Measurements from ENCODE around the gene ERVV-1.

Gene ERVV-1

GRCh38 chr19:52997975-52998374 lies 15.7 kb upstream of the ERVV-1 start:
- TF ChIP-seq ZNF384 (IDR thresholded peaks at IDR 0.05) (no peak), FOXK2 (IDR thresholded peaks at IDR 0.05) (no peak), BHLHE40 (IDR thresholded peaks at IDR 0.05; ENCODE audit: borderline replicate concordance) (no peak), SUZ12 (IDR thresholded peaks at IDR 0.05) (no peak)
- CTCF ChIA-PET = no interaction called here
- no peak for DNase-seq (ENCODE audit: extremely low spot score)
- POLR2A ChIA-PET = no interaction called here

GRCh38 chr19:53002479-53002878 lies 11.2 kb upstream of the ERVV-1 start:
- CTCF ChIA-PET = no interaction called here
- no peak for DNase-seq (ENCODE audit: extremely low spot score)
- POLR2A ChIA-PET = no interaction called here
- TF ChIP-seq LEF1 (IDR thresholded peaks at IDR 0.05; ENCODE audit: borderline replicate concordance) (no peak), FOXM1 (IDR thresholded peaks at IDR 0.05; ENCODE audit: borderline replicate concordance) (no peak), BHLHE40 (IDR thresholded peaks at IDR 0.05; ENCODE audit: borderline replicate concordance) (no peak), SUZ12 (IDR thresholded peaks at IDR 0.05) (no peak), SP1 (IDR thresholded peaks at IDR 0.05) (no peak), FOXK2 (IDR thresholded peaks at IDR 0.05) (no peak), HDGF (IDR thresholded peaks at IDR 0.05; ENCODE audit: borderline replicate concordance) (no peak), L3MBTL2 (conservative IDR thresholded peaks at IDR 0.05) (no peak), CTBP1 (IDR thresholded peaks at IDR 0.05; ENCODE audit: borderline replicate concordance) (no peak)

- TF ChIP-seq NFRKB (IDR thresholded peaks at IDR 0.05) (no peak), SP1 (IDR thresholded peaks at IDR 0.05) (no peak), L3MBTL2 (conservative IDR thresholded peaks at IDR 0.05) (no peak), SUZ12 (IDR thresholded peaks at IDR 0.05) (no peak), HDGF (IDR thresholded peaks at IDR 0.05; ENCODE audit: borderline replicate concordance) (no peak), ELF4 (IDR thresholded peaks at IDR 0.05) (no peak), CTBP1 (IDR thresholded peaks at IDR 0.05; ENCODE audit: borderline replicate concordance) (no peak), PKNOX1 (IDR thresholded peaks at IDR 0.05) (no peak), FOXM1 (IDR thresholded peaks at IDR 0.05; ENCODE audit: borderline replicate concordance) (no peak), FOXK2 (IDR thresholded peaks at IDR 0.05) (no peak), ZNF384 (IDR thresholded peaks at IDR 0.05) (no peak)
- POLR2A ChIA-PET = no interaction called here
Measured at GRCh38 chr19:53004242-53004641, 9.5 kb upstream of the ERVV-1 start.

GRCh38 chr19:53007200-53007599 lies 6.5 kb upstream of the ERVV-1 start:
- CTCF ChIA-PET = no interaction called here
- TF ChIP-seq BHLHE40 (IDR thresholded peaks at IDR 0.05; ENCODE audit: borderline replicate concordance) = no peak
- TF ChIP-seq PKNOX1 (IDR thresholded peaks at IDR 0.05) = no peak
- no peak for TF ChIP-seq L3MBTL2 (conservative IDR thresholded peaks at IDR 0.05)
- TF ChIP-seq HDGF (IDR thresholded peaks at IDR 0.05; ENCODE audit: borderline replicate concordance) = no peak
- no peak for TF ChIP-seq FOXA1 (IDR thresholded peaks at IDR 0.05)
- no peak for TF ChIP-seq SP1 (IDR thresholded peaks at IDR 0.05)
- no peak for TF ChIP-seq ARNT (IDR thresholded peaks at IDR 0.05)
- no peak for TF ChIP-seq TARDBP (IDR thresholded peaks at IDR 0.05)
- TF ChIP-seq FOXM1 (IDR thresholded peaks at IDR 0.05; ENCODE audit: borderline replicate concordance) = no peak
- no peak for TF ChIP-seq CTBP1 (IDR thresholded peaks at IDR 0.05; ENCODE audit: borderline replicate concordance)
- TF ChIP-seq LEF1 (IDR thresholded peaks at IDR 0.05; ENCODE audit: borderline replicate concordance) = no peak
- POLR2A ChIA-PET = no interaction called here
- no peak for DNase-seq (ENCODE audit: extremely low spot score)

More at GRCh38 chr19:53004242-53004641, 9.5 kb upstream of the ERVV-1 start:
- CTCF ChIA-PET = no interaction called here
- DNase-seq (ENCODE audit: extremely low spot score) = no peak

GRCh38 chr19:53007606-53008005 lies 6.1 kb upstream of the ERVV-1 start:
- DNase-seq (ENCODE audit: extremely low spot score) = no peak
- ChIA-PET POLR2A (no interaction called here), CTCF (no interaction called here)
- TF ChIP-seq FOXK2 (IDR thresholded peaks at IDR 0.05) = no peak
- TF ChIP-seq LEF1 (IDR thresholded peaks at IDR 0.05; ENCODE audit: borderline replicate concordance) = no peak
- TF ChIP-seq NFRKB (IDR thresholded peaks at IDR 0.05) = no peak
- TF ChIP-seq CTBP1 (IDR thresholded peaks at IDR 0.05; ENCODE audit: borderline replicate concordance) = no peak
- no peak for TF ChIP-seq SP1 (IDR thresholded peaks at IDR 0.05)
- no peak for TF ChIP-seq ARNT (IDR thresholded peaks at IDR 0.05)
- TF ChIP-seq ELF4 (IDR thresholded peaks at IDR 0.05) = no peak

GRCh38 chr19:53008061-53008778 lies 5.5 kb upstream of the ERVV-1 start:
- DNase-seq (ENCODE audit: extremely low spot score) = no peak
- no peak for TF ChIP-seq SP1 (IDR thresholded peaks at IDR 0.05)
- no peak for TF ChIP-seq SUZ12 (IDR thresholded peaks at IDR 0.05)
- TF ChIP-seq L3MBTL2 (conservative IDR thresholded peaks at IDR 0.05) = no peak
- no peak for TF ChIP-seq ELF4 (IDR thresholded peaks at IDR 0.05)
- no peak for TF ChIP-seq FOXA1 (IDR thresholded peaks at IDR 0.05)
- TF ChIP-seq BHLHE40 (IDR thresholded peaks at IDR 0.05; ENCODE audit: borderline replicate concordance) = no peak
- no peak for TF ChIP-seq TARDBP (IDR thresholded peaks at IDR 0.05)
- no peak for TF ChIP-seq CTBP1 (IDR thresholded peaks at IDR 0.05; ENCODE audit: borderline replicate concordance)
- TF ChIP-seq ZNF384 (IDR thresholded peaks at IDR 0.05) = no peak
- TF ChIP-seq HDGF (IDR thresholded peaks at IDR 0.05; ENCODE audit: borderline replicate concordance) = no peak
- no peak for TF ChIP-seq PKNOX1 (IDR thresholded peaks at IDR 0.05)
- no peak for TF ChIP-seq ARNT (IDR thresholded peaks at IDR 0.05)
- no peak for TF ChIP-seq NFRKB (IDR thresholded peaks at IDR 0.05)
- TF ChIP-seq FOXM1 (IDR thresholded peaks at IDR 0.05; ENCODE audit: borderline replicate concordance) = no peak
- TF ChIP-seq LEF1 (IDR thresholded peaks at IDR 0.05; ENCODE audit: borderline replicate concordance) = no peak
- no peak for TF ChIP-seq FOXK2 (IDR thresholded peaks at IDR 0.05)
- CTCF ChIA-PET = no interaction called here
- POLR2A ChIA-PET = no interaction called here

Measured in HEK293T (cell line).